ENCODE measurements around the gene RNU7-1. TPM values are rescaled to one million over a fixed set of nuclear protein-coding genes. Genes with fewer than 3 reads are reported as not detected.
A peak's percentile ranks its signal among the peaks of the same experiment; 100 is the strongest.
"Not testable (repeated sequence)": the region's sequence is repeated elsewhere in the genome, so short reads cannot be mapped to it uniquely, and the experiment has no call there.

The RNU7-1 gene
- not detected for total RNA-seq
- long read RNA-seq, result 0 reads

GRCh38 chr12:6943722-6944380 lies at the start of gene RNU7-1, which contains the start of gene C12orf57:
TSS of gene RNU7-1 (plus strand) at chr12:6943816.
TSS of gene C12orf57 (plus strand) at chr12:6944022. CDS start at chr12:6944122, 100 bp downstream.
- DNase-seq (peak; percentile 80), ATAC-seq (peak; percentile 44)
- intact Hi-C loops (cut with DNase I, micrococcal nuclease), result no loop called here

GRCh38 chr12:6894321-6894720 lies 49.3 kb upstream of the RNU7-1 start:
- DNase-seq (no peak), ATAC-seq (no peak)
- intact Hi-C loops (cut with DNase I, micrococcal nuclease), result no loop called here

- DNase-seq (no peak), ATAC-seq (no peak)
- intact Hi-C loops (cut with DNase I, micrococcal nuclease), result no loop called here
Measured at GRCh38 chr12:6896846-6897435, 46.7 kb upstream of the RNU7-1 start.

GRCh38 chr12:6899427-6899826 lies 44.2 kb upstream of the RNU7-1 start:
- intact Hi-C loops (cut with DNase I, micrococcal nuclease), result no loop called here
- ATAC-seq (no peak), DNase-seq (no peak)

- intact Hi-C loops (cut with DNase I, micrococcal nuclease), result no loop called here
- ATAC-seq, result peak; percentile 76
- peak; percentile 85 to 91 for DNase-seq
Measured at GRCh38 chr12:6899837-6900519, 43.6 kb upstream of the RNU7-1 start.

GRCh38 chr12:6902448-6902847 lies 41.2 kb upstream of the RNU7-1 start:
- intact Hi-C loops (cut with DNase I, micrococcal nuclease), result no loop called here
- ATAC-seq, result peak; percentile 6
- no peak for DNase-seq

GRCh38 chr12:6903722-6904121 lies 39.9 kb upstream of the RNU7-1 start:
- intact Hi-C loops (cut with DNase I, micrococcal nuclease), result no loop called here
- DNase-seq, result no peak
- ATAC-seq, result no peak

GRCh38 chr12:6904280-6905276 lies 39.0 kb upstream of the RNU7-1 start, which contains the start of gene LRRC23:
TSS of gene LRRC23 (plus strand) at chr12:6904822. CDS start at chr12:6905634, 812 bp downstream.
- intact Hi-C loops (cut with DNase I, micrococcal nuclease), result no loop called here
- ATAC-seq, result peak; percentile 86
- peak; percentile 98 to 100 for DNase-seq

GRCh38 chr12:6905414-6906040 lies 38.1 kb upstream of the RNU7-1 start:
- DNase-seq (no peak), ATAC-seq (no peak)
- intact Hi-C loops (cut with DNase I, micrococcal nuclease), result no loop called here

- DNase-seq; intact Hi-C loops (cut with DNase I, micrococcal nuclease); ATAC-seq: not testable (repeated sequence)
Measured at GRCh38 chr12:6908141-6908540, 35.5 kb upstream of the RNU7-1 start.

- intact Hi-C loops (cut with DNase I, micrococcal nuclease), result no loop called here
- no peak for ATAC-seq
- no peak for DNase-seq
Measured at GRCh38 chr12:6909421-6910145, 34.0 kb upstream of the RNU7-1 start.

- ATAC-seq, result no peak
- no peak for DNase-seq
- intact Hi-C loops (cut with DNase I, micrococcal nuclease), result no loop called here
Measured at GRCh38 chr12:6912164-6912935, 31.3 kb upstream of the RNU7-1 start.

GRCh38 chr12:6914246-6914946 lies 29.2 kb upstream of the RNU7-1 start, which contains the start of gene ENO2:
TSS of gene ENO2 (plus strand) at chr12:6914580. CDS start at chr12:6915833, 1,253 bp downstream.
- intact Hi-C loops (cut with DNase I, micrococcal nuclease), result no loop called here
- DNase-seq (peak; percentile 80), ATAC-seq (peak; percentile 76)

GRCh38 chr12:6914947-6915788 lies 28.4 kb upstream of the RNU7-1 start:
- ATAC-seq, result peak; percentile 41
- DNase-seq, result peak in 1 of 2 donors; percentile 52
- intact Hi-C loops (cut with DNase I, micrococcal nuclease), result no loop called here

- intact Hi-C loops (cut with DNase I, micrococcal nuclease), result no loop called here
Measured at GRCh38 chr12:6915789-6916285, 27.8 kb upstream of the RNU7-1 start.

More at GRCh38 chr12:6915789-6916285, 27.8 kb upstream of the RNU7-1 start:
- DNase-seq (no peak), ATAC-seq (no peak)
